H1 (cell line): ENCODE data around the gene PPP1CA. TPM values are rescaled to one million over a fixed set of nuclear protein-coding genes. Genes with fewer than 3 reads are reported as not detected.

ENCODE experiments used
- CTCF ChIA-PET: fragments of 300-600 bp; sonication (Branson Sonifier 250); formaldehyde crosslinking; loops from one replicate; lab custom pipeline; 2021; ENCODE audit not compliant: partially characterized antibody; lab: Charles Lee
- POLR2A ChIA-PET: fragments of 300-600 bp; sonication (Branson Sonifier 250); formaldehyde crosslinking; loops from one replicate; lab custom pipeline; 2021; ENCODE audit warnings: inconsistent platforms; ENCODE audit not compliant: partially characterized antibody; lab: Charles Lee
- DNase-seq, 2 experiments: peaks; one replicate each; pipeline versions ENCODE4 v3.0.0 to v3.0.0-alpha.2; 2010 to 2022; ENCODE audit warnings: low spot score in 2 of 2, low read depth in 1 of 2, mixed read lengths in 1 of 2
- FAIRE-seq: peaks from 2 replicates; lab custom pipeline; 2011; peaks lifted over from hg19 to GRCh38; lab: Jason Lieb, UNC
- H2AFZ ChIP-seq: 2 replicates; pipeline ENCODE4 v1.8.1; 2012; ENCODE audit warnings: low read length, inconsistent platforms
- H2AK5ac ChIP-seq: 2 replicates; pipeline ENCODE4 v1.6.1; 2013; ENCODE audit warnings: low read depth, low read length
- H2BK120ac ChIP-seq: replicated peaks from 2 replicates; pipeline ENCODE3; 2013; ENCODE audit warnings: low read depth, low read length, inconsistent platforms
- H2BK12ac ChIP-seq: 2 replicates; pipeline ENCODE4 v1.6.1; 2013; ENCODE audit warnings: low read depth, low read length
- H2BK15ac ChIP-seq: 2 replicates; pipeline ENCODE4 v1.6.1; 2013; ENCODE audit warnings: low read length
- H2BK20ac ChIP-seq: 2 replicates; pipeline ENCODE4 v1.6.1; 2013; ENCODE audit warnings: low read length
- H2BK5ac ChIP-seq: 2 replicates; pipeline ENCODE4 v1.6.1; 2013; ENCODE audit warnings: low read depth, low read length
- H3K14ac ChIP-seq: 2 replicates; pipeline ENCODE4 v1.6.1; 2013; ENCODE audit warnings: inconsistent platforms; ENCODE audit not compliant: insufficient read length
- H3K18ac ChIP-seq: 2 replicates; pipeline ENCODE4 v1.6.1; 2013; ENCODE audit warnings: low read length; ENCODE audit errors: extremely low read depth
- H3K23ac ChIP-seq: 2 replicates; pipeline ENCODE4 v1.6.1; 2013; ENCODE audit warnings: inconsistent platforms; ENCODE audit not compliant: insufficient read length
- H3K23me2 ChIP-seq: 2 replicates; pipeline ENCODE4 v1.6.1; 2013; ENCODE audit warnings: low read depth, low read length
- H3K27ac ChIP-seq: 2 replicates; pipeline ENCODE4 v1.6.1; 2011; ENCODE audit warnings: low read depth, low read length, inconsistent platforms
- H3K27me3 ChIP-seq, 4 experiments: replicated peaks in 1 of 4; 1 replicate in 1 of 4; 2 replicates in 3 of 4; pipeline versions ENCODE4 v1.6.1 to v1.8.1; 2011 to 2013; ENCODE audit warnings: low read length in 3 of 4, mild to moderate bottlenecking in 3 of 4, inconsistent platforms in 2 of 4, mixed read lengths in 2 of 4, moderate library complexity in 1 of 4; ENCODE audit not compliant: control insufficient read depth in 3 of 4, insufficient read depth in 3 of 4; ENCODE audit errors: extremely low read depth in 1 of 4
- H3K36me3 ChIP-seq, 4 experiments: 2 replicates each; pipeline versions ENCODE4 v1.6.1 to v1.8.1; 2011 to 2013; ENCODE audit warnings: mild to moderate bottlenecking in 4 of 4, low read length in 3 of 4, moderate library complexity in 2 of 4, control low read depth in 1 of 4, inconsistent platforms in 1 of 4; ENCODE audit not compliant: insufficient read depth in 4 of 4, control insufficient read depth in 2 of 4
- H3K4ac ChIP-seq: replicated peaks from 2 replicates; pipeline ENCODE3; 2013; ENCODE audit warnings: low read length, low read depth, mixed read lengths, inconsistent platforms; ENCODE audit not compliant: insufficient read length
- H3K4me1 ChIP-seq, 4 experiments: replicated peaks in 1 of 4; 1 replicate in 1 of 4; 2 replicates in 3 of 4; pipeline versions ENCODE4 v1.6.1 to v1.8.1; 2011 to 2013; ENCODE audit warnings: low read length in 3 of 4, inconsistent platforms in 2 of 4, mixed read lengths in 1 of 4; ENCODE audit not compliant: insufficient read depth in 4 of 4, control insufficient read depth in 3 of 4
- H3K4me2 ChIP-seq, 2 experiments: 2 replicates each; pipeline versions ENCODE4 v1.6.1 to v1.8.1; 2011 to 2013; ENCODE audit warnings: low read depth in 2 of 2, low read length in 2 of 2, control low read depth in 1 of 2, inconsistent platforms in 1 of 2, mild to moderate bottlenecking in 1 of 2; ENCODE audit not compliant: insufficient read depth in 1 of 2
- H3K4me3 ChIP-seq, 4 experiments: fragments of 200-600, 300-600 bp in 1 of 4; sonication (generic), shearing (Covaris generic), sonication (Bioruptor Twin) in 1 of 4; 2 replicates each; pipeline versions ENCODE4 v1.5.1 to v1.8.1; 2011 to 2016; ENCODE audit warnings: low read length in 4 of 4, low read depth in 3 of 4, control low read depth in 2 of 4, inconsistent platforms in 2 of 4, mild to moderate bottlenecking in 2 of 4, mixed read lengths in 1 of 4, moderate library complexity in 1 of 4; ENCODE audit not compliant: insufficient read depth in 2 of 4; ENCODE audit errors: extremely low read depth in 1 of 4
- H3K56ac ChIP-seq: replicated peaks from 2 replicates; pipeline ENCODE3; 2013; ENCODE audit warnings: low read depth, mild to moderate bottlenecking, mixed read lengths, low read length, inconsistent platforms; ENCODE audit not compliant: insufficient read length
- H3K79me1 ChIP-seq: 2 replicates; pipeline ENCODE4 v1.6.1; 2013; ENCODE audit warnings: low read depth, low read length, control low read depth
- H3K79me2 ChIP-seq, 2 experiments: 2 replicates each; pipeline versions ENCODE4 v1.6.1 to v1.8.1; 2012 to 2013; ENCODE audit warnings: low read length in 2 of 2, mild to moderate bottlenecking in 2 of 2, inconsistent platforms in 1 of 2; ENCODE audit not compliant: insufficient read depth in 2 of 2, control insufficient read depth in 1 of 2
- H3K9ac ChIP-seq, 4 experiments: replicated peaks in 1 of 4; 1 replicate in 1 of 4; 2 replicates in 3 of 4; pipeline versions ENCODE4 v1.6.1 to v1.8.1; 2011 to 2013; ENCODE audit warnings: low read depth in 3 of 4, low read length in 3 of 4, control low read depth in 2 of 4, mild to moderate bottlenecking in 2 of 4, moderate library complexity in 2 of 4, inconsistent platforms in 1 of 4; ENCODE audit errors: extremely low read depth in 1 of 4
- H3K9me3 ChIP-seq, 2 experiments: 2 replicates each; pipeline versions ENCODE4 v1.6.1 to v1.8.1; 2012 to 2013; ENCODE audit warnings: mild to moderate bottlenecking in 2 of 2, moderate library complexity in 2 of 2, control low read depth in 1 of 2, inconsistent platforms in 1 of 2, low read depth in 1 of 2, low read length in 1 of 2, mixed read lengths in 1 of 2; ENCODE audit not compliant: insufficient read depth in 2 of 2
- H4K20me1 ChIP-seq, 2 experiments: replicated peaks in 1 of 2; 2 replicates each; pipeline versions ENCODE3 to v1.8.1; 2011 to 2013; ENCODE audit warnings: inconsistent platforms in 2 of 2, low read length in 2 of 2, mild to moderate bottlenecking in 1 of 2; ENCODE audit not compliant: insufficient read depth in 2 of 2, control insufficient read depth in 1 of 2
- H4K5ac ChIP-seq: 2 replicates; pipeline ENCODE4 v1.6.1; 2013; ENCODE audit warnings: low read length, low read depth, mixed read lengths, inconsistent platforms; ENCODE audit not compliant: insufficient read length
- H4K8ac ChIP-seq: 2 replicates; pipeline ENCODE4 v1.8.0; 2013; ENCODE audit warnings: mild to moderate bottlenecking, moderate library complexity, low read length, inconsistent platforms; ENCODE audit not compliant: insufficient read depth; ENCODE audit errors: extremely low read depth
- H4K91ac ChIP-seq: replicated peaks from 2 replicates; pipeline ENCODE3; 2013; ENCODE audit warnings: low read length, mixed read lengths, inconsistent platforms; ENCODE audit not compliant: insufficient read length
- ATF2 ChIP-seq: IDR thresholded peaks from 2 replicates; pipeline ENCODE4 v1.6.1; 2012; ENCODE audit warnings: low read length, inconsistent platforms
- BRCA1 ChIP-seq: IDR thresholded peaks from 2 replicates; pipeline ENCODE4 v1.6.1; 2012; ENCODE audit warnings: low read depth, low read length, improper control_type of control experiment
- E2F6 ChIP-seq: IDR thresholded peaks from 2 replicates; pipeline ENCODE4 v1.6.1; 2012; ENCODE audit warnings: inconsistent platforms
- FOSL1 ChIP-seq: IDR thresholded peaks from 2 replicates; pipeline ENCODE4 v1.6.1; 2011; ENCODE audit warnings: mild to moderate bottlenecking, low read depth, low read length, moderate library complexity; ENCODE audit not compliant: insufficient read depth
- GTF2F1 ChIP-seq: IDR thresholded peaks from 2 replicates; pipeline ENCODE4 v1.6.1; 2012; ENCODE audit warnings: low read depth, low read length, improper control_type of control experiment, borderline replicate concordance
- JUN ChIP-seq: IDR thresholded peaks from 2 replicates; pipeline ENCODE4 v1.6.1; 2011; ENCODE audit warnings: low read depth, mild to moderate bottlenecking, improper control_type of control experiment, low read length
- RBBP5 ChIP-seq: IDR thresholded peaks from 2 replicates; pipeline ENCODE4 v1.7.1; 2012; ENCODE audit warnings: low read depth, mild to moderate bottlenecking, inconsistent platforms, low read length, moderate library complexity, borderline replicate concordance
- SIX5 ChIP-seq: IDR thresholded peaks from 2 replicates; pipeline ENCODE4 v1.6.1; 2011; ENCODE audit warnings: mild to moderate bottlenecking, low read depth, low read length
- SP2 ChIP-seq: IDR thresholded peaks from 2 replicates; pipeline ENCODE4 v1.6.1; 2012; ENCODE audit warnings: mild to moderate bottlenecking, low read length, inconsistent platforms
- TEAD4 ChIP-seq: IDR thresholded peaks from 2 replicates; pipeline ENCODE4 v1.6.1; 2012; ENCODE audit warnings: low read depth, low read length, inconsistent platforms, mixed read lengths
- ZNF274 ChIP-seq: IDR thresholded peaks from 2 replicates; pipeline ENCODE4 v1.7.0; 2012; ENCODE audit warnings: low read length, borderline replicate concordance; ENCODE audit errors: extremely low read depth
- WGBS, 2 experiments: shearing (Covaris generic) in 1 of 2; methylation state at CpG; one replicate each; pipeline versions ENCODE4 v1.1.6 to v1.1.7; 2013 to 2015; ENCODE audit warnings: low lambda C conversion rate in 2 of 2, mixed read lengths in 2 of 2, inconsistent platforms in 1 of 2, low coverage in 1 of 2, missing lambda C conversion rate in 1 of 2; ENCODE audit not compliant: insufficient replicate concordance in 2 of 2, insufficient coverage in 1 of 2, insufficient read length in 1 of 2; ENCODE audit errors: extremely low coverage in 1 of 2, missing lambda C conversion rate in 1 of 2; 5-methylcytosine and 5-hydroxymethylcytosine counted together
- polyA plus RNA-seq, 7 experiments: library from polyadenylated mRNA; depleted of rRNA in 3 of 7; stranded (reverse) in 5 of 7; unstranded in 2 of 7; fragments of >200 nt in 5 of 7; fragments of 200-250 nt in 2 of 7; gene quantifications; 1 replicate in 5 of 7; 2 replicates in 1 of 7; 4 replicates in 1 of 7; pipeline versions ENCODE4 v1.2.1 to v1.2.3, GENCODE V29; 2011 to 2013; ENCODE audit warnings: missing spikeins in 2 of 7, mixed read lengths in 2 of 7
- total RNA-seq: library from RNA; stranded (reverse); fragmentation: NEBNext Ultra II Directional; extraction: Animal tissue kit (Norgen Biotek cat#: 25700); gene quantifications from 2 replicates; pipeline ENCODE4 v1.2.1, GENCODE V29; 2021

PPP1CA gene
- total and polyA plus RNA-seq, 2 of the 8 experiments (the other 6 are each of a cell fraction or from before 2014, with no cell fraction given): 198 to 359 TPM

GRCh38 chr11:67356387-67356863, 45.2 kb downstream of the PPP1CA start:
- no peak overlapping the region; the same call in 1 of the 2 replicates for H3K18ac ChIP-seq
- no peak overlapping the region for H3K56ac ChIP-seq
- H3K4me3 ChIP-seq: no peak overlapping the region
- H3K23ac ChIP-seq: no peak overlapping the region
- DNase-seq (no peak), FAIRE-seq (no peak)
- WGBS, 2 experiments: 29% methylated on average over 3 of the region's 4 CpGs; no CpG with 5 or more reads in 1 of the 2 experiments
- H3K27ac ChIP-seq: no peak overlapping the region
- peaks cover 2% of the 10 kb centered on the region; the same call in 1 of the 2 replicates for H3K79me1 ChIP-seq
- H2BK15ac ChIP-seq: no peak overlapping the region
- no peak overlapping the region for H2BK120ac ChIP-seq
- 0 out of 2 replicates have a peak overlapping the region, but pooled peaks have one; percentile 52 for H4K8ac ChIP-seq
- peak overlapping the region; percentile 52; the same call in 1 of the 2 replicates for H2BK5ac ChIP-seq
- no peak overlapping the region for H4K5ac ChIP-seq
- no peaks in the 10 kb centered on the region; a peak in 1 of 7 replicates for H3K27me3 ChIP-seq
- no peaks in the 10 kb centered on the region for H3K36me3 ChIP-seq
- no peak overlapping the region for H2AK5ac ChIP-seq
- peaks cover 8% of the 10 kb centered on the region; the same call in 1 of the 2 replicates for H3K23me2 ChIP-seq
- H4K20me1 ChIP-seq: peaks cover 0 to 1% of the 10 kb centered on the region in 2 experiments
- H3K4me1 ChIP-seq: peaks cover 0 to 18% (median 15%) of the 10 kb centered on the region in 4 experiments; a peak in 6 of 7 replicates
- no peak overlapping the region for H2AFZ ChIP-seq
- H3K4me2 ChIP-seq: no peak overlapping the region
- no peak overlapping the region for H3K4ac ChIP-seq
- peak overlapping the region; percentile 45 for H4K91ac ChIP-seq
- H3K9ac ChIP-seq: no peak overlapping the region
- H3K14ac ChIP-seq: no peak overlapping the region
- CTCF ChIA-PET: interaction anchor here (0.7 to 20.0 kb wide), 13 partner anchors 11 to 446 kb away, joined by 3 to 1305 read pairs (median 4); partner anchors contain the start of genes CLCF1, PPP1CA, RAD9A and TBC1D10C
- H2BK12ac ChIP-seq: peak overlapping the region; percentile 75; the same call in 1 of the 2 replicates
- no peaks in the 10 kb centered on the region for H3K9me3 ChIP-seq
- 0 out of 2 replicates have a peak overlapping the region, but pooled peaks have one; percentile 48 for H2BK20ac ChIP-seq
- no peaks in the 10 kb centered on the region for H3K79me2 ChIP-seq
- POLR2A ChIA-PET: interaction anchor here (0.9 to 1.7 kb wide), 6 partner anchors 10 to 282 kb away, joined by 3 to 6 read pairs (median 4); partner anchors contain the start of gene RAD9A
- no peak for TF ChIP-seq SP2
- TF ChIP-seq E2F6: no peak
- no peak for TF ChIP-seq ATF2
- no peak for TF ChIP-seq FOSL1
- TF ChIP-seq GTF2F1: no peak
- no peak for TF ChIP-seq SIX5
- no peak for TF ChIP-seq ZNF274
- TF ChIP-seq RBBP5: no peak
- TF ChIP-seq JUN: no peak
- TF ChIP-seq TEAD4: no peak
- no peak for TF ChIP-seq BRCA1
